ENCODE measurements around the gene RADIL.
A peak's percentile ranks its signal among the peaks of the same experiment; 100 is the strongest.

RADIL gene

DNA sequence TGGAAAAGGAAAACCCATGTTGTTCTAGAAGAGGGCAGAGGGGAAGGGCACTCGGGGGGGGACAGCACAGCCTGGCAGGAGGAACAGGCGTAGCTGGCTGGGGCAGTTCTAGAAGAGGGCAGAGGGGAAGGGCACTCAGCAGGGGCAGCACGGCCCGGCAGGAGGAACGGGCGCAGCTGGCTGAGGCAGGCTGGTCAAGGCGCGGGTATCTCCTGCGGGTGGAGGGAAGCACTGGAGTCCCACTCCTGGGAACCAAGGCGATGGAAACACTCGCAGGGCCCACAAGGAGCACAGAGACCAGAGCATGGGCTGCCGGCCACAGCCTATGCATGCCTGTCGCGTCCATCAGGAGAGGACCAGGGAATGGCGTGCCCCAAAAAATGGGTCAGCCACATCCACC, 58.4 kb downstream of the RADIL start:
- DNase-seq, result no peak

GRCh38 chr7:4824120-4824775, 59.3 kb downstream of the RADIL start:
- no peak for DNase-seq

DNA sequence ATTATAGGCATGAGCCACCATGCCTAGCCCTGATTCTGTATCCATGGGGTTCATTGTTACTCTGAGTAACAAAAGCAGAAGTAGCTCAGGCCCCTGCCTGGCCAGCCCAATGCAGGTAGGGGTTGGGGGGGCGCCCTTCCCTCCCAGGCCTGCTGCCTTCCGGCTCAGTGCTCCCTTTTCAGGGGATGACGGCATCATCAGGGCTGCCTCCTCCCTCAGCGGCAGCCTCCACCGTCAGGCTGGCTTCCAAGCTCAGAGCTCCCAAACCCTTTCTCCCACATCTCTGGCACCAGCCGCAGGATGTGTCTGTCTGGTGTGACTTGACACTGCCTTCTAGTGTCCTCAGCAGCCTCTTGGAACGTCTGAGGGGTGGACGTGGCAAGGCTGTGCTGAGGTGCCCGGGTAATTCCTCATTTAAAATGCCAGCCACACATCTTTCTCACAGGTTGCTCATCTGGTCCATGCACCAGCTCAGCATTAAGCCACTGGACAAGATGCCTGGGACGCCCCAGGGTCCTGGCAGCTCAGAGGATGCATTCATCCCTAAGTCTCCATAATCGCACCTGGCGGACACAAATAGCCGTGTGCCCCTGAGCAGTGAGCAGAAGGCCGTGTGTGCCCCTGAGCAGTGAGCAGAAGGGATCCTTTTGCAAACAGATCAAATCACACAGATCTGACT, 59.9 kb downstream of the RADIL start:
- DNase-seq, result no peak

GRCh38 chr7:4822677-4823076, 60.8 kb downstream of the RADIL start:
- no peak for DNase-seq

DNA sequence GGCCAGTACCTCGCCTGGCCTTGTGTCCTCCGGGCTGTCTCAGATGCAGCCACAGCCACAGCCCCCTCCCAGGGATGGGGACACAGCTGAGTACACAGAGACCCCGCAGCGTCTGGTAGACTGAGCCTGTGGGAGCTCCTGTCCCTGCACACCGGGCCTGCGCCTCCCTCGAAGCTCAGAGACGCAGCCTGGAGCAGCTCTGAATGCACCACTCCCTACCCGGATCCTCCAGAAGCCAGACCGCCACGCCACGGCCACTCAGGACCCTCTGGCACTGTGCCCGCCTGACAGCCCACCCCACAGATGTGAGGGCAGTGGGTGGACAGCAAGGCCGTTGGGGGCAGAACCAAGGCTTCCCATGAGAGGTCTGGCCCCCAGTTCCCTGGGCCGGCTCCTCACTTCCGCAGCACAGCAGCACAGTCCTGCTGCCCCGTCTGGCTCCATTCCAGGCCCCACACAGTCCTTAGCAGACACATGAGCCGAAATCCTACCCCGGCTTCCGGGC, 62.5 kb downstream of the RADIL start:
- no peak for DNase-seq

DNA sequence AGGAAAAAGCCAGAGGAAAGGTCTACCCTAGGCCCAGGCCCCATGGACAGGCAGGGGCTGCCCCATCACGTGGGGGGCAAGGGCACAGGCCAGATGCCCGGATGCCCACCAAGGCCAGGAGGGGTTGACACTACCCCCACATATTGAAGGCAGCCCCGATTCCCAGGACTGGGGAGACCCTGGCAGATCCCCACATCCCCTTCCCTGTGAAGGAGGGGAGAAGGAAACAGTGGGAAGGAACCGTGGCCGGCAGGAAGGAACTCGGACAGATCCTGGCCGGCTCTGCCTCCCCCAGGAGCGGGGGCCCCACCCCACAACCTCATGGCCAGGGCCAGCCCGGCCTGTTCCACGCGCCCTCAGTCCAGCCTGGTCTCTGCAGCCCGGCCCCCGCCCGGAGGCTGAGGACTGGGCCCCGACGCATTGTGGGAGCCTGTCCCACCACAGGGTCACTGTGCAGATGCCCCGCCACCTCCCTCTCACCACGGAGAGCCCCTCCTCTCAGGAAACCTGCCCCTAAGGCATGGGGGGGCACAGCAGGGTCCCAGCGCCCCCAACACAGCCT, 63.0 kb downstream of the RADIL start:
- no peak for DNase-seq

- no peak for DNase-seq
Measured at GRCh38 chr7:4819560-4820404, 63.7 kb downstream of the RADIL start.

GRCh38 chr7:4818000-4818794, 65.3 kb downstream of the RADIL start:
- no peak for DNase-seq

DNA sequence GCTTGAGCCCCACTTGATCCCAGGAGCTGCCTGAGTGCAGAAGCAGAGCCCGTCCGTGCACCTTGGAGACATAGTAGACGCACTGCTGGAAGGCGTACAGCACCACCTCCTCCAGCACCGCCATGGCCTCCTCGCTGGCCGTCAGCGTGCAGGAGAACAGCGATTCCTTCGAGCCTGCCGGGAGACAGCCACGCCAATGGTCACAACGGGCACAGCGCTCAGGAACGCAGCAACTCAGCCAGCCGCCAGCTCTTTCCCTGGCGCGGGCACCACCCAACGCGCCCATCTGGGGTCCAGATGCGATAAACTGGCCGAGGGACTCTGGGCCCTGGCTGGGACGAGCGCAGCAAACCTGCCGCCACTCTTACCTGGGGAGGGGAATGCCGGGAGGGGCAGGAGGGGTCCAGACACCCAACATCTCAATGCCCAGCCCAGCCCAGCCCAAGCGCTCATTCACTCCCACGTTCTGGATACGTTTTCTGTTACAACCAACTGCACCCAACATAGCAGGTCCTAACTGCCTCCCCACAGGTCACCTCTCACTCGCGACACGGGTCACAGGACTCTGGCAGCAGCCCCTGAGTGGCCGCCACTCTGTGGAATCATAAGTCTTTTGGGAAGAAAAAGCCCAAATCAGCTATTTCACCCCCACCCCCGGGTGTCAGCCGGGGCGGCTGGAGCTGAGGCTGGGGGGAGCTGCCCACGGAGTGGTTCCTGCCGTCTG, 66.2 kb downstream of the RADIL start:
- DNase-seq, result no peak

GRCh38 chr7:4816419-4817080, 67.0 kb downstream of the RADIL start:
- DNase-seq, result no peak

GRCh38 chr7:4815609-4816418, 67.7 kb downstream of the RADIL start:
- DNase-seq, result no peak

DNA sequence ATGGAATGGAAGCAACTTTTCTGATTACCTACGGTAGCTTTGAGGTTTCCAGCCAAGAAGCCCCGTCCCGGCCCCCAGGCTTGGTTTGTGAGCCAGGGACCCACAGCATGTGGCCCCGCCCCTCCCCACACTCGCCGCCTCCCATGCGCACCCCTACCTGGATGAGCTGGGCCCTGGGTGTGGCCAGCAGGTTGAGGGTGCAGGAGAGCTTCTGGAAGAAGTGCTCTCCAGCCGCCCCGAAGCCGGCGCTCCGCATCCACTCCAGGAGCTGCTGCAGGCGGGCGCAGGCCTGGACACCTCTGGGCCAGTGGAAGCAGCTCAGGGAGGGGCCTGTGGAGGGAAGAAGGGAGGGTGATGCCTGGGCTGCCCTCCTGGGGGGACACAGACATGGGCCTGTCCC, 68.4 kb downstream of the RADIL start:
- DNase-seq, result no peak

DNA sequence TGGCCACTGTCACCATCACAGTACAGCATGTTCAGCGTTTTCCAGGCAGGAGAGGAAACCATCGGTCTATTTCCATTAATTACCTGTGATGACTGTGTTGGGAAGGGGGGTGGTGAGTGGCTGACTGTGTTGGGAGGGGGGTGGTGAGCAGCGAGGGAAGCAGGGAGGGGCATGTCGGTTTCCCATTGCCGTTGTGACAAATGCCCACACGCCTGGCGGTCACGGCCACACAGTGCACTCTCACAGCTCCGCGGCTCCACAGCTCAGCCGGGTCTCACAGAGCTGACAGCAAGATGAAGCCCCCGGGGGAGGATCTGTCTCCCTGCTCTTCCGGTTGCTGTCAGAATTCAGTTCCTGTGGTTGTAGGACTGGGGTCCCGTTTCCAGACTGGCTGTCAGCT, 69.1 kb downstream of the RADIL start:
- DNase-seq, result no peak

DNA sequence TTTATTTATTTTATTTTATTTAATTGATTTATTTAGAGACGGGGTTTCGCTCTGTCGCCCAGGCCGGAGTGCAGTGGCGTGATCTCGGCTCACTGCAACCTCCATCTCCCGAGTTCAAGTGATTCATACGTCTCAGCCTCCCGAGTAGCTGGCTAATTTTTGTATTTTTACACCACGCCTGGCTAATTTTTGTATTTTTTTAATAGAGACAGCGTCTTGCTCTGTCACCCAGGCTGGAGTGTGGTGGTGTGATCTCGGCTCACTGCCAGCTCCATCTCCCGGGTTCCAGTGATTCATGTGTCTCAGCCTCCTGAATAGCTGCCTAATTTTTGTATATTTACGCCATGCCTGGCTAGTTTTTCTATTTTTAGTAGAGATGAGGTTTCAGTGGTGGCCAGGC, 73.8 kb downstream of the RADIL start:
- DNase-seq, result no peak

- DNase-seq, result peak in 1 of 2 experiments; percentile 39
Measured at GRCh38 chr7:4809091-4809591, 74.4 kb downstream of the RADIL start.

DNA sequence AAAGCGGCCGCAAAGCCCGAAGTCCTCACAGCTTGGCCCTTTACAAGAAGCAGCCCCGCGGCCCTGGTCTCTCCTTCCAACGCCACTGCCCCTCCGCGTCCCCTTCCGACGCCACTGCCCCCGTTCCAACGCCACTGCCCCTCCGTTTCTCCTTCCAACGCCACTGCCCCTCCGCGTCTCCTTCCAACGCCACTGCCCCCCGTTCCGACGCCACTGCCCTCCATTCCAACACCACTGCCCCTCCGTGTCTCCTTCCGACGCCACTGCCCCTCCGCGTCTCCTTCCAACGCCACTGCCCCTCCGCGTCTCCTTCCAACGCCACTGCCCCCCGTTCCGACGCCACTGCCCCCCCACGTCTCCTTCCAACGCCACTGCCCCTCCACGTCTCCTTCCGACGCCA, 75.0 kb downstream of the RADIL start:
- DNase-seq, result no peak

- no peak for DNase-seq
Measured at GRCh38 chr7:4808026-4808425, 75.5 kb downstream of the RADIL start.

GRCh38 chr7:4807598-4808016, 75.9 kb downstream of the RADIL start:
- DNase-seq, result no peak

- no peak for DNase-seq
Measured at GRCh38 chr7:4806983-4807597, 76.4 kb downstream of the RADIL start.

DNA sequence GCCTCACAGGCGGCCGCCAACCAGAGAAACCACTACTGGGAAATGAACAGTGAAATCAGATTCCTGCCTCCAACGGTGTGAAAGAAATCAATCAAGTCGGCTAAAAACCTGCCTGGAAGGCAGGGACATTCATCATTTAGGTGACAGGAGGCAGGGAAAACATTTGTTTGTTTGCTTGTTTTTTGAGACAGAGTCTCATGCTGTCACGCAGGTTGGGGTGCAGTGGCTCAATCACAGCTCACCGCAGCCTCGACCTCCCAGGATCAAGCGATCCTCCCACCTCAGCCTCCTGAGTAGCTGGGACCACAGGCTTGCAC, 77.6 kb downstream of the RADIL start:
- no peak for DNase-seq
